Neural cell (in vitro differentiated cells): ENCODE measurements around the gene MSI2. TPM values are rescaled to one million over a fixed set of nuclear protein-coding genes. Genes with fewer than 3 reads are reported as not detected.

Experiments used
- H2AFZ ChIP-seq: fragments of 200-600, 300-800 bp; sonication (generic), shearing (Covaris generic); 2 replicates; pipeline ENCODE4 v1.6.0; 2014; ENCODE audit warnings: low read depth, mild to moderate bottlenecking, antibody characterized with exemption, low read length, moderate library complexity
- H3F3A ChIP-seq: fragments of 200-600 bp; shearing (Covaris generic); 2 replicates; pipeline ENCODE4 v1.6.1; 2016; ENCODE audit warnings: mild to moderate bottlenecking, moderate library complexity, mixed read lengths, antibody characterized with exemption, low read length; ENCODE audit not compliant: insufficient read depth, poor library complexity, severe bottlenecking
- H3K27ac ChIP-seq: fragments of 200-600, 300-800 bp; sonication (generic), shearing (Covaris generic); 2 replicates; pipeline ENCODE4 v1.5.1; 2014; ENCODE audit warnings: mild to moderate bottlenecking, low read length, moderate library complexity
- H3K27me3 ChIP-seq: fragments of 300-800, 200-600 bp; sonication (generic), shearing (Covaris generic); 2 replicates; pipeline ENCODE4 v1.6.0; 2014; ENCODE audit warnings: mild to moderate bottlenecking, low read depth, low read length, moderate library complexity; ENCODE audit not compliant: insufficient read depth
- H3K36me3 ChIP-seq: fragments of 300-800, 200-600 bp; sonication (generic), shearing (Covaris generic); 2 replicates; pipeline ENCODE4 v1.5.1; 2014; ENCODE audit warnings: mild to moderate bottlenecking, antibody characterized with exemption, low read length, moderate library complexity; ENCODE audit not compliant: insufficient read depth
- H3K4me2 ChIP-seq: fragments of 300-800, 200-600 bp; sonication (generic), shearing (Covaris generic); 2 replicates; pipeline ENCODE4 v1.6.0; 2014; ENCODE audit warnings: mild to moderate bottlenecking, low read length
- H3K4me3 ChIP-seq: fragments of 300-800, 200-600 bp; sonication (generic), shearing (Covaris generic); 2 replicates; pipeline ENCODE4 v1.5.1; 2014; ENCODE audit warnings: mild to moderate bottlenecking, low read length, moderate library complexity
- H3K79me2 ChIP-seq: fragments of 200-600 bp; shearing (Covaris generic); replicated peaks from 2 replicates; pipeline ENCODE4 v1.6.0; 2014; ENCODE audit warnings: mild to moderate bottlenecking, low read length, moderate library complexity; ENCODE audit not compliant: insufficient read depth
- H3K9ac ChIP-seq: fragments of 300-800, 200-600 bp; sonication (generic), shearing (Covaris generic); 2 replicates; pipeline ENCODE4 v1.6.1; 2016; ENCODE audit warnings: mild to moderate bottlenecking, low read length, mixed read lengths
- H3K9me2 ChIP-seq: fragments of 200-600 bp; shearing (Covaris generic); 2 replicates; pipeline ENCODE4 v1.6.1; 2016; ENCODE audit warnings: mild to moderate bottlenecking, low read length, mixed read lengths; ENCODE audit not compliant: insufficient read depth
- H3K9me3 ChIP-seq: fragments of 200-600, 300-800 bp; sonication (generic), shearing (Covaris generic); 2 replicates; pipeline ENCODE4 v1.6.1; 2016; ENCODE audit warnings: mild to moderate bottlenecking, mixed run types, low read length, moderate library complexity, mixed read lengths
- H4K20me1 ChIP-seq: fragments of 200-600 bp; shearing (Covaris generic); 2 replicates; pipeline ENCODE4 v1.6.1; 2016; ENCODE audit warnings: mild to moderate bottlenecking, mixed run types; ENCODE audit not compliant: insufficient read depth
- EZH2 ChIP-seq: fragments of 200-600, 300-800 bp; shearing (Covaris generic), sonication (generic); IDR thresholded peaks from 2 replicates; pipeline ENCODE4 v1.6.1; 2014; ENCODE audit warnings: antibody characterized with exemption, low read length, borderline replicate concordance, mild to moderate bottlenecking; ENCODE audit not compliant: insufficient read depth, poor library complexity, severe bottlenecking
- MXI1 ChIP-seq: fragments of 450-650 bp; conservative IDR thresholded peaks from 2 replicates; pipeline ENCODE4 v1.6.1; 2014; ENCODE audit warnings: antibody characterized with exemption, mild to moderate bottlenecking; ENCODE audit not compliant: poor library complexity, severe bottlenecking
- POLR2AphosphoS5 ChIP-seq: IDR thresholded peaks from 2 replicates; pipeline ENCODE4 v1.6.1; 2012
- RAD21 ChIP-seq: fragments of 450-650 bp; conservative IDR thresholded peaks from 2 replicates; pipeline ENCODE4 v1.6.1; 2014; ENCODE audit warnings: antibody characterized with exemption, mild to moderate bottlenecking, moderate library complexity
- REST ChIP-seq: IDR thresholded peaks from 2 replicates; pipeline ENCODE4 v1.6.1; 2012; ENCODE audit warnings: borderline replicate concordance
- SMC3 ChIP-seq: fragments of 450-650 bp; conservative IDR thresholded peaks from 2 replicates; pipeline ENCODE4 v1.6.1; 2014; ENCODE audit warnings: antibody characterized with exemption, mild to moderate bottlenecking, moderate library complexity; ENCODE audit not compliant: poor library complexity
- TAF1 ChIP-seq: IDR thresholded peaks from 2 replicates; pipeline ENCODE4 v1.6.1; 2012; ENCODE audit warnings: low read depth
- polyA plus RNA-seq: library from polyadenylated mRNA; depleted of rRNA; stranded (reverse); fragments of >200 nt; gene quantifications from 2 replicates; pipeline ENCODE4 v1.2.3, GENCODE V29; 2014
- TF ChIP-seq, protein P1 (sequence below): fragments of 450-650 bp; IDR thresholded peaks from 2 replicates; pipeline ENCODE4 v1.5.1; 2014; ENCODE audit warnings: antibody characterized with exemption, mild to moderate bottlenecking, moderate library complexity; ENCODE audit not compliant: poor library complexity, severe bottlenecking

The MSI2 gene
- polyA plus RNA-seq, 1 donor from 2014 or later: 61.4 TPM

DNA sequence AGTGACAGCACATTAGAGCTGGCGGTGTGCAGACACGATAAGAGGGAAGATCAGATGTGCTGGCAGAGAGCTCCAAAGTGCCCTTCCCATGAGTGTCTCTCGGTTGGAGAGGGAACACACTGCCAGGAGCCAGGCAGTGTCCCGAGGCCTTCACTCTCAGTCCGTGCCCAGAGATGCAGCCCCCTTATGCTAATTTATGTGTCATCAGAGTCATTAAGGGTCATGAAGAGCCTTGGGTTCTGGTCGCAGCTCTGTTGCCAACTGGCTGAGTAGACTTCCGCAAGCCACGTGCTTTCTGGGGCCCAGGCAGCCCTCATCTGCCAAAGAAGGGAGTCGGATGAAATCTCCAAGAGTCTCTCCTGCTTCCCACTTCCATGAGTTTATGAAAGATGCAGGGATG lies 232.5 kb downstream of the MSI2 start:
- H3K9ac ChIP-seq: no peak overlapping the region
- H3F3A ChIP-seq: no peaks in the 10 kb centered on the region
- H4K20me1 ChIP-seq: peaks cover 3% of the 10 kb centered on the region
- no peaks in the 10 kb centered on the region for H3K9me2 ChIP-seq
- TF ChIP-seq REST (no peak), SMC3 (no peak), TAF1 (no peak), EZH2 (no peak), RAD21 (no peak), POLR2AphosphoS5 (no peak)
- no peak overlapping the region for H3K4me3 ChIP-seq
- no peak overlapping the region for H3K4me2 ChIP-seq
- no peaks in the 10 kb centered on the region for H3K9me3 ChIP-seq
- no peaks in the 10 kb centered on the region for H3K36me3 ChIP-seq
- no peaks in the 10 kb centered on the region for H3K27me3 ChIP-seq
- H3K79me2 ChIP-seq: peaks cover 42% of the 10 kb centered on the region
- no peak overlapping the region for H2AFZ ChIP-seq
- no peak overlapping the region for H3K27ac ChIP-seq

DNA sequence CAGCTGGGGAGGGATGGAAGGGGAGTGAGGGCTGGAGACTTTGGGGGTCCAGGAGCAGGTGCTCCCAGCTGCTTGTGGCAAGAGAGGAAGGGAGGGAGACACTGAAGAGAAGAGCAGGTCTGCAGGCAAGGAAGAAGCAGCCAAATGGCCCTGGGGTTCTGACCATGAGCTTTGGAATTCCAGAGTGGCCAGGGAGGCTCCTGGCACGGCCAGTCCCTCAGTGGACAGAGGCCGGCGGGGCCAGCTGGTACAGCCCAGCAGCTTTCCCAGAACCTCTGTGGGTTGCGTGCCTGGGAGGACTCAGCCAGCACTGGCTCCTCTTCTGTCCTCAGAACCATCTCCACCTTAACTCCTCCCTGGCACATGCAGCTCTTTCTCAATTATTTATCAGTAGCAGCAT lies 233.0 kb downstream of the MSI2 start:
- TF ChIP-seq TAF1 (no peak), REST (no peak), EZH2 (no peak), RAD21 (no peak), MXI1 (no peak)
- TF ChIP-seq, protein P1, sequence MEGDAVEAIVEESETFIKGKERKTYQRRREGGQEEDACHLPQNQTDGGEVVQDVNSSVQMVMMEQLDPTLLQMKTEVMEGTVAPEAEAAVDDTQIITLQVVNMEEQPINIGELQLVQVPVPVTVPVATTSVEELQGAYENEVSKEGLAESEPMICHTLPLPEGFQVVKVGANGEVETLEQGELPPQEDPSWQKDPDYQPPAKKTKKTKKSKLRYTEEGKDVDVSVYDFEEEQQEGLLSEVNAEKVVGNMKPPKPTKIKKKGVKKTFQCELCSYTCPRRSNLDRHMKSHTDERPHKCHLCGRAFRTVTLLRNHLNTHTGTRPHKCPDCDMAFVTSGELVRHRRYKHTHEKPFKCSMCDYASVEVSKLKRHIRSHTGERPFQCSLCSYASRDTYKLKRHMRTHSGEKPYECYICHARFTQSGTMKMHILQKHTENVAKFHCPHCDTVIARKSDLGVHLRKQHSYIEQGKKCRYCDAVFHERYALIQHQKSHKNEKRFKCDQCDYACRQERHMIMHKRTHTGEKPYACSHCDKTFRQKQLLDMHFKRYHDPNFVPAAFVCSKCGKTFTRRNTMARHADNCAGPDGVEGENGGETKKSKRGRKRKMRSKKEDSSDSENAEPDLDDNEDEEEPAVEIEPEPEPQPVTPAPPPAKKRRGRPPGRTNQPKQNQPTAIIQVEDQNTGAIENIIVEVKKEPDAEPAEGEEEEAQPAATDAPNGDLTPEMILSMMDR: no peak
- Histone ChIP-seq H3F3A (no peaks in the 10 kb centered on the region), H3K27me3 (no peaks in the 10 kb centered on the region), H3K4me3 (no peak overlapping the region), H3K79me2 (peaks cover 45% of the 10 kb centered on the region), H3K9me3 (no peaks in the 10 kb centered on the region), H4K20me1 (peaks cover 3% of the 10 kb centered on the region), H3K36me3 (no peaks in the 10 kb centered on the region), H3K27ac (no peak overlapping the region), H3K9me2 (no peaks in the 10 kb centered on the region), H3K4me2 (no peak overlapping the region), H2AFZ (no peak overlapping the region), H3K9ac (no peak overlapping the region)
